A673 (cell line): ENCODE measurements around the gene SYNE3. TPM values are rescaled to one million over a fixed set of nuclear protein-coding genes. Genes with fewer than 3 reads are reported as not detected.

ENCODE experiments used
- BruUV-seq: library from RNA; stranded (reverse); fragments of 400-500 nt; replicated peaks from 2 replicates; lab custom pipeline; 2021; lab: Mats Ljungman, UMichigan
- CTCF ChIA-PET: fragments of 300-600 bp; sonication (Branson Sonifier 250); formaldehyde crosslinking; loops from one replicate; lab custom pipeline; 2022; ENCODE audit warnings: antibody characterized with exemption; lab: Charles Lee
- POLR2A ChIA-PET: fragments of 300-600 bp; sonication (Branson Sonifier 250); formaldehyde crosslinking; loops from one replicate; lab custom pipeline; 2022; ENCODE audit warnings: antibody characterized with exemption; ENCODE audit not compliant: low non-redundant PET; lab: Charles Lee
- DNase-seq: peaks from one replicate; pipeline ENCODE4 v3.0.0-alpha.2; 2015; ENCODE audit warnings: low spot score
- H3K27ac ChIP-seq: fragments of 200-600 bp; sonication (generic); 2 replicates; pipeline ENCODE4 v1.5.1; 2016; ENCODE audit warnings: mixed run types, low read depth, mild to moderate bottlenecking, mixed read lengths, antibody characterized with exemption, low read length; ENCODE audit not compliant: poor library complexity, severe bottlenecking
- H3K27me3 ChIP-seq: fragments of 200-600 bp; sonication (generic); replicated peaks from 2 replicates; pipeline ENCODE4 v1.6.1; 2017; ENCODE audit warnings: mixed run types, low read depth, mild to moderate bottlenecking, mixed read lengths, antibody characterized with exemption, low read length; ENCODE audit not compliant: insufficient read depth, poor library complexity
- H3K36me3 ChIP-seq: fragments of 200-600 bp; sonication (generic); 2 replicates; pipeline ENCODE4 v1.6.1; 2016; ENCODE audit warnings: mixed run types, mild to moderate bottlenecking, mixed read lengths, antibody characterized with exemption, low read length; ENCODE audit not compliant: insufficient read depth, poor library complexity, severe bottlenecking
- H3K4me1 ChIP-seq: fragments of 200-600 bp; sonication (generic); 2 replicates; pipeline ENCODE4 v1.6.1; 2017; ENCODE audit warnings: mixed run types, mild to moderate bottlenecking, mixed read lengths, antibody characterized with exemption, low read length; ENCODE audit not compliant: insufficient read depth, poor library complexity, severe bottlenecking
- H3K4me3 ChIP-seq: fragments of 200-600 bp; sonication (generic); 2 replicates; pipeline ENCODE4 v1.5.1; 2016; ENCODE audit warnings: low read depth, mixed run types, mild to moderate bottlenecking, mixed read lengths, low read length; ENCODE audit not compliant: poor library complexity, severe bottlenecking
- H3K9me3 ChIP-seq: fragments of 200-600 bp; sonication (generic); 2 replicates; pipeline ENCODE4 v1.6.1; 2016; ENCODE audit warnings: mixed run types, low read depth, mild to moderate bottlenecking, mixed read lengths, antibody characterized with exemption, low read length; ENCODE audit not compliant: poor library complexity, severe bottlenecking
- EZH2 ChIP-seq: fragments of 200-600 bp; sonication (generic); IDR thresholded peaks from 2 replicates; pipeline ENCODE4 v1.6.1; 2017; ENCODE audit warnings: borderline replicate concordance, low read depth, mild to moderate bottlenecking, mixed read lengths, antibody characterized with exemption, low read length; ENCODE audit not compliant: poor library complexity, severe bottlenecking
- intact Hi-C: fragments of 100-400 bp; cut with micrococcal nuclease; formaldehyde crosslinking; loops from one replicate; pipeline ENCODE4 v1.10.0; 2022; ENCODE audit not compliant: unreplicated experiment
- total RNA-seq: library from RNA; stranded (reverse); gene quantifications from 2 replicates; pipeline ENCODE4 v1.2.3, GENCODE V29; 2021
- TF ChIP-seq, protein P1 (sequence below): fragments of 300-800, 200-600 bp; sonication (generic); conservative IDR thresholded peaks from 2 replicates; pipeline ENCODE4 v1.5.1; 2017; ENCODE audit warnings: low read depth, mild to moderate bottlenecking, antibody characterized with exemption, low read length, moderate library complexity, mixed read lengths

SYNE3 gene
- total RNA-seq, 1 experiment from 2014 or later, result 6.4 TPM

DNA sequence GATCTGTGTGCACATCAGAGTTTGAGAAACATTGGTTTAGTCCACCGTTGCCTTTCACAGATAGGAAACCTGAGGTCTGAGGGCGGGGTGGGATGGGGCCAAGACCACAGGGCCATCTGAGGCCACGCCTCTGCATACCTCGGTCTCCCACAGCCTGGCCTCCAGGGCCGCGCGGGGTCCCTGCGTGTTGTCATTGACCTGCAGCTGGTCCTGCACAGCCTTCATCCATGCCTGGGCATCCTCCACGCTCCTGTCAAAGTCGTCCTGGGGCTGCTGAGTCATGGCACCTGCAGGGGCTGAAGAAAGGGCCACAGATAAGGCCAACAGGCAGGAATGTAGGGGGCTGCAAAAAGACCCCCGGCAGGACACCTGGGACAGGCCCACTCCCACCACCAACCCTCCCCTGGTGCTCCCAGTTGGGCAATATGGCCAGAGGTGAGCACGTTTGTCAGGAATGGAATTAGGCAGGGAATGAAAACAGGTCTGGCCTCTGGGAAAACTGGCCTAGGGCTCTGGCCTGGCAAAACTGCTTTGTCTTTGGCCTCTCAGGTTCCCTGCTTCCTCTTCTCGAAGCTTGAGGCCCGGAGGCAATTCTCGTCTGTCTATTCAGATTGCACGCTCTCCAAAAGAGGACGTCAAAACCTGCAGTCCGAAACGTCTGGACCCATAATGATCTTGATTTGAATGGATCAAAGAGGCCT, 40.8 kb downstream of the SYNE3 start:
- TF ChIP-seq, protein P1, sequence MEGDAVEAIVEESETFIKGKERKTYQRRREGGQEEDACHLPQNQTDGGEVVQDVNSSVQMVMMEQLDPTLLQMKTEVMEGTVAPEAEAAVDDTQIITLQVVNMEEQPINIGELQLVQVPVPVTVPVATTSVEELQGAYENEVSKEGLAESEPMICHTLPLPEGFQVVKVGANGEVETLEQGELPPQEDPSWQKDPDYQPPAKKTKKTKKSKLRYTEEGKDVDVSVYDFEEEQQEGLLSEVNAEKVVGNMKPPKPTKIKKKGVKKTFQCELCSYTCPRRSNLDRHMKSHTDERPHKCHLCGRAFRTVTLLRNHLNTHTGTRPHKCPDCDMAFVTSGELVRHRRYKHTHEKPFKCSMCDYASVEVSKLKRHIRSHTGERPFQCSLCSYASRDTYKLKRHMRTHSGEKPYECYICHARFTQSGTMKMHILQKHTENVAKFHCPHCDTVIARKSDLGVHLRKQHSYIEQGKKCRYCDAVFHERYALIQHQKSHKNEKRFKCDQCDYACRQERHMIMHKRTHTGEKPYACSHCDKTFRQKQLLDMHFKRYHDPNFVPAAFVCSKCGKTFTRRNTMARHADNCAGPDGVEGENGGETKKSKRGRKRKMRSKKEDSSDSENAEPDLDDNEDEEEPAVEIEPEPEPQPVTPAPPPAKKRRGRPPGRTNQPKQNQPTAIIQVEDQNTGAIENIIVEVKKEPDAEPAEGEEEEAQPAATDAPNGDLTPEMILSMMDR, result no peak
- no peak for TF ChIP-seq EZH2
- Histone ChIP-seq H3K9me3 (no peaks in the 10 kb centered on the region), H3K27ac (no peak overlapping the region), H3K4me1 (peaks cover 4% of the 10 kb centered on the region), H3K36me3 (no peaks in the 10 kb centered on the region), H3K27me3 (no peaks in the 10 kb centered on the region), H3K4me3 (no peak overlapping the region)
- POLR2A ChIA-PET, result interaction anchor here (0.5 kb wide), 1 partner anchor 103 kb away, joined by 14 read pairs; no protein-coding TSS in a partner anchor
- CTCF ChIA-PET, result no interaction called here
- DNase-seq, result no peak
- intact Hi-C loops, result no loop called here
- BruUV-seq, result no TSS peak

DNA sequence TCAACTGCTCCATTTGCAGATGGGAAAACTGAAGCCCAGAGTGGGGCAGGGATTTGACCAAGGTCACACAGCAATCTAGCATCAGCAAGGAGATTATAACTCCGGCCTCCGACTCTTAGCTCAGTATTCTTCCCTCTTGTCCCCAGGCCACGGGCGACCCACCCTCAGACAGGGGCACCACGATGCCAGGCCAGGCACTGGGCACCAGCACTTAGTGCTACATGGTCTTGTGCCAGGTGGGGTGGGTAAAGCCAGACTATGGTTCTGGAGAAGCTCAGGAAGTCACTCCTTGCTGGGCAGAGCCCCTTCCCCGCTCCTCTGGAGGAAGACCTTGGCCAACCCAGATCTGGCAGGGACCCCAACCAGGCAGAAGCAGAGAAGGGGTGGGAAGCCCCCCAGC, 41.5 kb downstream of the SYNE3 start:
- Histone ChIP-seq H3K4me1 (peaks cover 4% of the 10 kb centered on the region), H3K36me3 (no peaks in the 10 kb centered on the region), H3K9me3 (no peaks in the 10 kb centered on the region), H3K4me3 (no peak overlapping the region), H3K27me3 (no peaks in the 10 kb centered on the region), H3K27ac (no peak overlapping the region)
- TF ChIP-seq, protein P1, result no peak
- TF ChIP-seq EZH2, result no peak
- intact Hi-C loops, result no loop called here
- POLR2A ChIA-PET, result interaction anchor here (0.5 kb wide), 1 partner anchor 103 kb away, joined by 14 read pairs; no protein-coding TSS in a partner anchor
- BruUV-seq, result no TSS peak
- CTCF ChIA-PET, result no interaction called here
- DNase-seq, result no peak

DNA sequence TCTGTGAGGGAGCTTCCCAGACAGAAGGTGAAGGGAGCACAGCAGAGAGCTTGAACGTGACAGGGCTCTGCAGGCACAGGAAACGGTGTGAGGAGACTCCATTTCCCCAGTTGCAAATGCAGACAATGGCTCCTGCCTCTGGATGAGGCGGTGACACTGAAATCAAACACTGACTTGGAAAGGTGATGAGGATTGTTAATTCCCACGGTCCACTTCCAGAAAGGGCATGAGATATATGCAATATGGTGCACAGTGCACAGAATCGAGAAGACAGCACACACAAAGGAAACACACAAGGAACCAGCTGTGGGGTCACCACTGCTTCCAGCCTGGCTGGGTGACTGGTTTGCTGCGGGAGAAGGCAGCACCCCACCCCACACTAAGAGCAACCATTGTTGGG, 42.0 kb downstream of the SYNE3 start:
- Histone ChIP-seq H3K9me3 (no peaks in the 10 kb centered on the region), H3K4me1 (peaks cover 4% of the 10 kb centered on the region), H3K36me3 (no peaks in the 10 kb centered on the region), H3K27me3 (no peaks in the 10 kb centered on the region), H3K27ac (no peak overlapping the region), H3K4me3 (no peak overlapping the region)
- no peak for DNase-seq
- intact Hi-C loops, result no loop called here
- BruUV-seq, result no TSS peak
- POLR2A ChIA-PET, result no interaction called here
- CTCF ChIA-PET, result no interaction called here
- no peak for TF ChIP-seq EZH2
- TF ChIP-seq, protein P1, result no peak
